Measurements from ENCODE around the gene KCTD19.
A peak's percentile ranks its signal among the peaks of the same experiment; 100 is the strongest.
"Not testable (repeated sequence)": the region's sequence is repeated elsewhere in the genome, so short reads cannot be mapped to it uniquely, and the experiment has no call there.

Gene KCTD19

GRCh38 chr16:67326472-67327309 is at the start of gene KCTD19, which contains the start of gene LRRC36:
Gene KCTD19, minus strand, starts transcription at chr16:67326741. Its CDS starts 34 bp downstream, at chr16:67326707.
Gene LRRC36, plus strand, starts transcription at chr16:67326815. Its CDS starts 48 bp downstream, at chr16:67326863.
- DNase-seq = no peak

GRCh38 chr16:67376012-67376411 is 49.5 kb upstream of the KCTD19 start:
- not testable (repeated sequence) for DNase-seq

- peak; percentile 51 for DNase-seq
Measured at GRCh38 chr16:67372664-67373063, 46.1 kb upstream of the KCTD19 start.

DNA sequence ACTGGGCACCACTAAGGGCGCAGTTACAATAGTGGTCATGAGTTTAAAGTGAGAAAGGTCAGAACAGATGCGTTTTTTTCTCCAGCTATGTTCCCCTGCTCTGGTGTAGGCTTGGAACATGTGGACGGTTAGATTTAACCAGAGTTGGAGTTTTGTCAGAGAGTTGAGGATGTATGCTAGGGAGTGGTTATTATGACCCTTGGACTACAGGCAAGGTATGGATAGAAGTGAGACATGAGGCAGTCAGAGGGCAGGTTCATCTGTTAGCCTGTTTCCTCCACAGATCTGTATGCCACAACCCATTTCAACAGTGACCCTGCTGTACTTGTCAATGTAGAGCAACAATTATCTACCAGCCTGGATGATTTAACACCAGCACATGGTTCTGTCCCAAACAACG is 44.1 kb upstream of the KCTD19 start:
- DNase-seq = no peak

GRCh38 chr16:67364600-67365235 is 38.2 kb upstream of the KCTD19 start:
- no peak for DNase-seq

DNA sequence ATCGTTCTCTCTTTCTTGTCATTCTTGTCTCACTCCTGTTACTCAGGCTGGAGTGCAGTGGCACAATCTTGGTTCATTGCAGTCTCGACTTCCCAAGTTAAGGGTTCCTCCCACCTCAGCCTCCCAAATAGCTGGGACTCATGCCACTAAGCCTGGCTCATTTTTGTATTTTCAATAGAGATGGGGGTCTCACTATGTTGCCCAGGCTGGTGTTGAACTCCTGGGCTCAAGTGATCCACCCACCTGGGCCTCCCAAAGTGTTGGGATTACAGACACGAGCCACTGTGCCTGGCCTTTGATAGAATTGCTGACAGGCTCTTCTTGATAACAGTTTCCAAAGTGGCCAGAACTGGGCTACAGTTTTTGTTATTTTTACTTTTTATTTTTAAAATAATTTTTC is 34.5 kb upstream of the KCTD19 start:
- DNase-seq = no peak

GRCh38 chr16:67359540-67360269 is 33.2 kb upstream of the KCTD19 start:
- not testable (repeated sequence) for DNase-seq

DNA sequence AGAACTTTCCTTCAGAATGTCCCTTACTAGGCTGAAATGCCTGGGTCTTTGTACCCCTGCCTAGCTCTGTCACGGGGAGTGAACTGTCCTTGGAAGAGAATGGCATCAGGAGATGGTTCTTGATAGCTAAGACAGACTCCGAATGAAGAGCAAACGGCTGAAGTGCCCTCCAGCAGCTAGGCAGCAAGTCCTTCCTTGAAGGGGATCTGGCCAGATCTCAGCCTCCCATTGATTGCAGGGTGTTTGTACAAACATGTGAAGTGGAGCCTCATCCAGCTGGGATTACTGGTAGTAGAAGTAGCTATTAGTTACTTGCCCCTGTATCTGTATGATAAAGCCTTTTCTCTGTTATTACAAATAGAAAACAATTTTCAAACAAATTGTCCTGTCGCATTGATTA is 31.0 kb upstream of the KCTD19 start:
- DNase-seq = no peak

- no peak for DNase-seq
Measured at GRCh38 chr16:67356396-67356795, 29.9 kb upstream of the KCTD19 start.

GRCh38 chr16:67352463-67352862 is 25.9 kb upstream of the KCTD19 start:
- DNase-seq = not testable (repeated sequence)

DNA sequence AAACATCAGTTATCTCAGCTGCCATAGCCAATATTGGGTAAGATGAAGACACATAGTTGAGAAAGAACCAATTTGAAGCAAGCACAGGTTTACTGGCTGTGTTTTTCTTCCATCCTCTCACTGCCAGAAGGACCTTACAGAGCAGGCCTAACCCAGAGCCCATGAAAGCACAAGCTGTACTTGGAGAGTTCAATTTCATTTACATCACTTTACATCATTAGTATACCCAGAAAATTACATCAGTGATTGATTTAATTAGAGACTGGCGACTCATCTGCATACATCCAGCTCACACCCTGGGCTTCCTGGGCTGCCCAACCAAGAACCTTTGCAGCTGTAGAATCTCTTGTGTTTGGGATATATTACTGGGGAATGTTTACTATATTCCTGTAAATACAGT is 23.8 kb upstream of the KCTD19 start:
- DNase-seq = no peak

GRCh38 chr16:67349172-67349571 is 22.6 kb upstream of the KCTD19 start:
- DNase-seq = no peak

GRCh38 chr16:67346341-67346740 is 19.8 kb upstream of the KCTD19 start:
- no peak for DNase-seq

DNA sequence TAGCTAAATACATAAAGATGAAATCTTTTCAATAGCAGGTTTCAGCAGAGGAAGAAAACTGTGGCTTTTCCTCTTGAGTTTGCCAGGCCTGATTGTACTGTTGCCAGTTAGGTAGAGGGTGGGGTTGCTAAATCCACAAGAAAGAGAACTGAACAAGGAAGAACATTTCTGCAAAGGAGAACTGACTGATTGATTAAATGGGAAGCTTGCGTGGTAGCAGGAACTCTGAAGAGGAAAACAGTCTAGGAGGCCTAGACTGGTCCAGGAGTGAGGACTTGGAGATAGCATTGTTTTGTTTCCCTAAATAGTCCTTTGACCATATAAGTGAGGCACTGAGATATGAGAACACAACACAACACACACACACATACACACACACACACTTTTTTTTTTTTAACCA is 18.9 kb upstream of the KCTD19 start:
- DNase-seq = no peak

DNA sequence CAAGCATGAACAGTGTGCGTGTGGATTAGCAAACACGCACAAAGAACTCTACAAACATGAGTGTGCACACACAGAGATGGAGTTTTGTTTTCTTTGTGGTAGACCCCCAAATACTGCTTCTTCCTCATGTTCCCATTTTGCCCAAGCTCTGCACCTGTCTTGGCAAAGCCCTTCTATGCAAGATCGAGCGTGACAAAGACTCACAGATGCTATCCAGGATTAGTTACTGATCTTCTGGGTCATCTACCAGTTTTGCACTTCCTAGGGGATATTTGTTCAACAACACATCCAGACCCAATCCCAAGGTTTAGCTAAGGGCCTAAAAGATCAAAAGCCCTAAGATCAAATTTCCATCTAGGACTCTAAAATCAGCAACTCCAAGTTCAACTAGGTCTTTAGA is 16.1 kb upstream of the KCTD19 start:
- no peak for DNase-seq

- DNase-seq = no peak
Measured at GRCh38 chr16:67341250-67341649, 14.7 kb upstream of the KCTD19 start.

- no peak for DNase-seq
Measured at GRCh38 chr16:67339453-67339852, 12.9 kb upstream of the KCTD19 start.

DNA sequence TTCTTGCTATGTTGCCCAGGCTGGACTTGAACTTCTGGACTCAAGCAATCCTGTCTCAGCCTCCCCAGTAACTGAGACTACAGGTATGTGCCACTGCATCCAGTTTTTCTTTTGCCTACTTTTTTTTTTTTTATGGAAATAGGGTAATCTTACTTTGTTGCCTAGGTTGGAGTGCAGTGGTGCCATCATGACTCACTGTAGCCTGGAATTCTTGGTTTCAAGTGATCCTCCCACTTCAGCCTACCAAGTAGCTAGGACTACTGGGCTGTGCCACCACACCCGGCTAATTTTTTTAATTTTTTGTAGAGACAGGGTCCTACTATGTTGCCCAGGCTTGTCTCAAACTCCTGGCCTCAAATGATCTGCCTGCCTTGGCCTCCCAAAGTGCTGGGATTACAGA is 10.1 kb upstream of the KCTD19 start:
- DNase-seq = no peak

DNA sequence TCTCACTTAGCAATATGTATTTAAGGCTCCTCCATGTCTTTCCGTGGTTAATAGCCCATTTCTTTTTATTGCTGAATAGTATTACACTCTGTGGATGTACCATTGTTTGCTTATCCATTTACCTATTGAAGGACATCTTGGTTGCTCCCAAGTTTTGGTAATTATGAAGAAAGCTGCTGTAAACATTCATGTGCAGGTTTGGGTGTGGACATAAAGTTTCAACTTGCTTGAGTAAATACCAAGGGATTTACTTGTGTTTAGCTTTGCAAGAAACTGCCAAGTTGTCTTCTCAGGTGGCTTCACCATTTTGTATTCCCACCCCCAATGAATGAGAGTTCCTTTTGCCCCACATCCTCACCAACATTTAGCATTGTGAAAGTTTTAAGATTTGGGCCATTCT is 9.6 kb upstream of the KCTD19 start:
- no peak for DNase-seq

- no peak for DNase-seq
Measured at GRCh38 chr16:67333315-67333714, 6.8 kb upstream of the KCTD19 start.

DNA sequence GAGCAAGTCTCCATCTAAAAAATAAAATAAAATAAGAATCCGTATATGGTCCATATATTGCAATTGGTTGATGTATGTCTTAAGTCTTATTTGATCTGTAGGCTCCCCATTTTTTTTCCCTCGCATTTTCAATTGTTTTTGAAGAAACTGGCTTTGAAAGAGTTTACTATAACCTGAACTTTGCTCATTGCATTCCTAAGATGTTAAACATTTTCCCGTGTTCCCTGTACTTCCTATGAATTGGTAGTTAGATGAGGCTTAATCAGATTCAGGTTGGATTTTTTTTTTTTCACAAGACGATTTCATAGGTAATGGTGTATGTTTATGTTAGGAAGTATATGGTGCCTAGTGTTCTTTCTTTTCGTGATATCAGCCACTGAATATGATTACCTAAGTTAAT is 3.4 kb upstream of the KCTD19 start:
- no peak for DNase-seq

GRCh38 chr16:67327743-67328142 is 1.2 kb upstream of the KCTD19 start:
- DNase-seq = no peak

DNA sequence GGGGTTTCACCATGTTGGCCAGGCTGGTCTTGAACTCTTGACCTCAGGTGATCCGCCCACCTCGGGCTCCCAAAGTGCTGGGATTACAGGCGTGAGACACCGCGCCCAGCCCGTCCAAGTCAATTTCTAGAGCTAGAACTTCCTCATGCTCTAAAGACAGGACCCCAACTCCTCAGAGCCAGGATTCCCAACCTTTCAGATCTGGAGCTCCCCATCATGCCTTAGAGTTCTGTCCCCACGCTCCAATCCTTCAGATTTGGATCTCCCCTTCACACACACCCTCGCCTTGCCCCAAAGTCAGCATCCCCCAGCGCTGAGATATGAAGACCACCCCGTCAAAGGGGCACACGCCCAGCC is 448 bp downstream of the KCTD19 start:
- DNase-seq = no peak

- no peak for DNase-seq
Measured at GRCh38 chr16:67317853-67318252, 8.7 kb downstream of the KCTD19 start.

Data from COR-L47 (cell line).